NCI-H345 treated with DMSO at 0.1 percent for 48 hours (cell line): ENCODE measurements around the gene SF1.

Source experiments
- DNase-seq: peaks from one replicate; lab custom pipeline; 2025; ENCODE audit not compliant: unreplicated experiment; lab: John Stamatoyannopoulos, UW

SF1 gene

DNA sequence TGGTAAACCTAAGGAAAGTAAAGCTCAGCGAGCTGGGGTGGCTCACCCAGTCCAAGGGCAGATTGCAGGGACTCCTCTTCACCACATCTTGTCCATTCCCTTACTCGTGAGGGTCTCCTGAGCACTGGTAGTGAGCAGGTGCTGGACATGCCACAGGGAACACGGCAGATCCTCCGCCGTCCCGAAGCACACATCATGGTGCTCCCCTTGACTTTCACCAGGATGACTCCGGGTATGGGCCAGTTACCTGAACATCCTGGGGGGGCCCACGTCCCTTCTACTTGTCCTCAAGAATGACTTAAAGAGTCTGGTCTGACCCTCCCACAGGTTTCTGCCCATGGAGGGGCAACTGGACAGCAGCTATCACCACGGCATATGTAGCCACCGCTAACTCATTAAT, 8.0 kb upstream of the SF1 start:
- DNase-seq: no peak

DNA sequence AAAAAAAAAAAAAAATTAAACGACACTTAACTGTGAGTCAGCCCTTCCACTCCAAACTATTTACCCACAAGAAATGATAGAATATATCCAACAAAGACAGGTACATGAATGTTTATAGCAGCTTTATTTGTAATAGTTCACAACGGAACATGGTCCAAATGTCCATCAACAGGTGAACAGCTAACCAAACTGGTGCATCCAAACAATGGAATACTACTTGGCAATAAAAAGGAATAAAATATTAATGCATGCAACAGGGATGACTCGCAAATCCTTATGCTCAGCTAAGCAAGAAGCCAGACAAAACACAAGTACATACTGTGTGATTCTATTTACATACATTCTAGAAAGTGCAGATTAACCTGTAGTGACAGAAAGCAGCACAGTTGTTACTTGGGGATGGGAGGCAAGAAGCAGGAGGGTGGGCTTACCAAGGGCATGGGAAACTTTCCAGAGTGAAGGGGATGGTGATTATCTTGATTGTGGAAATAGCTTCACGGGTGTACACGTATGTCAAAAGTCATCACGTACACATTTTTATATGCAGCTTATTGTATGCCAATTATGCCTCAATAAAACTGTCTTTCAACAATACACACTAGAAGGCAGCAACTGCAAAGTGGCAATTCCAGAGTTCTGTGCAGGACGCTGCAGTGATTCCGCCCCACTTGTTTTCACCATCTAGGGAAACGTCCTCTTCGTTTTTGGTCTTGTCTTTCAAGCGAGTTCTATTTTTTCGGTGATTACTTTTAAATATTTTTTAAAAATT, 6.7 kb upstream of the SF1 start:
- no peak for DNase-seq

DNA sequence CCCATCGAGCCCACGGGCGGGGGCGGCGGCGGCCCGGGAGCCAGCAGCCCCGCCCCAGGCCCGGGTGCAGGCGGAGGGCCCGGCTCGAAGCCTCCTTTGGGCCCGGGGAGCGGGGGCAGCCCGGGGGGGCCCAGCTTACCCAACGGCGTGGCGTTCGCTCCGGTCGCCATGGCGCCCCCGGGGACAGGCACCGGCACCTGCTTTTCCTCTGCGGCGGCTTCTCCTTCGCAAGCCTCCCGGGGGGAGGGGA, 194 bp downstream of the SF1 start:
- no peak for DNase-seq

DNA sequence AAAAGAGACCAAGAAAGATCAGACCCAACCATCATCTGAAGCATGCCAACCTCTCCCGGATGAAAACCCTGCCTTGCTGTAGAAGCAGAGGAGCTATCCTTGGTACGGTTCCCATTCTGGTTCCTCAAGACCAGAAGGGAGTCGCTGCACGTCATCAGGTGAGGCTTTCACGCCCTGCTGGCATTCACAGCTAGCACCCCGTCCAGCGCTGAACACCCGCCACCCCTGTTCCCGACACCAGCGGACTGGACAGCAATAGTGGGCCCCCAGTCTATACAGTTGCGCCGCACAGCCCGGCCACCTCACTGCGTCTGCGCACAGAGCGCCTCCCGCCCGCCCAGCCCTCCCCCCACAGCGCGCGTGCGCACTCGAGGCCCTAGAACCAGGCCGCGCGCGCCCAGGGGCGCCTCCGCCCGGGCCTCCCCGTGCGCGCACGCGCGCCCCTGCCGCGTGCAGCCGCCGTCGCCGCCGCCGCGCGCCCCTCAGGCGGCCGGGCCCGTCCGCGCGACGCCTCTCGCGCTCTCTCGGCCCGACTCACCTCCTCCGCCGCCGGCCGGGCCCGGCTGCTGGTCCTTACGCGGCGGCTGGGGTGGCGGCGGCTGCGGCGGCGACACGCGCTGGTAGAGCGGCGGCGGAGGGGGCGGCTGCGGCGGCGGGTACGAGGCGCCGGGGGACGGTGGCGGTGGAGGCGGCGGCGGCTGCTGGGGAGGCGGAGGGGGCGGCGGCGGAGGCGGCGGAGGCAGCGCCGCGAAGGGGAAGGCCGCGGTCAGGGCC, 706 bp downstream of the SF1 start:
- peak; percentile 57 for DNase-seq

DNA sequence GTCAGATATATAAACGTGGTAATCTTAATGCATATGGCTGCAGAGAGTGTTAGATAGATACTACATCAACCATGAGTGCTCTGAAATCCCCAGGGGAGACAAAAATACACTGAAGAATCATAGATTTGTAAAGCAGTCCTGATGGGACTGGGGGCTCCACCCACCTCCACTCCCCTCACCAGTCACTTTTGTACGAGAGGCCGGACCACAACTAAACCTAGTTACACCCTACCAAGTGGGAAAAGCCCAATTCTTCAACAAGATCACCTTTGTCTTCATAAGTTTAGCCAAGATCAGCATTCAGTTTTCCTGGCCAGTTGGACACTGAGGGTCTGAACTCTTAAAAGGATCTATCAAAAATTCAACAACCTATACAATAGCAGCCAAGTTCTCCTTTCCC, 1.5 kb downstream of the SF1 start:
- no peak for DNase-seq

DNA sequence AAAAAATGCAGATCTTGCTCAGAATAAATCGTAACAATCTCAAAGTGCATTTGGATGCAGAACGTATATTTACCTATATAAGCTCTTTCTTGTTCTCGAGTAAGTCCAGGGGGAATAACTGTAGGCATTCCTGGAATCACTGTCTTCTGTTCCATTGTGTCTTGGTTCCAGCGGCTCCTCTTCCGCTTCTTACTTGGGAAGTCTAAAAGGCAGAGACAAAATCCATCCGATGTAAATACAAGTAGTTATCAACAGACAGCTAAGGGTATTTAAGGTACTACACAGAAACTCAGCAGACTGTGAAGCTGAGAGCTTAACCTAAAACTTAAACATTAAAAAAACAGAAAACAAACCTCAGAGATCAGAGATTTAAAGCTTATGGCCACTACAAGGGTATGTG, 1.9 kb downstream of the SF1 start:
- no peak for DNase-seq

DNA sequence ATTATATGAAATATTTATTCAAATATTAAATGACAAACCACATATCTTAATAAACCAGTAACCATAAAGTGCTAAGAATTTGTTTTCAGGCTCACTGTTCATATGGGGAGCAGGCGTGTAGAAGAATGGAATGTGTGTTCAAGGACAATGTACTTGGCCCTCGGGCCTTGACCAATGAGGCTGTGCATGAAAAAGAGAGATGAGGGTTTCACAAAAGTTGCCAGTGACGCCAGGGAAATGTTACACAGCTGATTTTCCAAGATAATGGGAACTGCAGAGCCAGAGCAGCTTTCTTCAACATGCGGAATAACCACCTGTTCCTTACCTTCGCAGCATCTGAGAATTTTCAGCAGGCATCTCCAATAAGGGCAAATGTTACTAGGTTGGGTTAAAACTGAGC, 4.2 kb downstream of the SF1 start:
- no peak for DNase-seq

DNA sequence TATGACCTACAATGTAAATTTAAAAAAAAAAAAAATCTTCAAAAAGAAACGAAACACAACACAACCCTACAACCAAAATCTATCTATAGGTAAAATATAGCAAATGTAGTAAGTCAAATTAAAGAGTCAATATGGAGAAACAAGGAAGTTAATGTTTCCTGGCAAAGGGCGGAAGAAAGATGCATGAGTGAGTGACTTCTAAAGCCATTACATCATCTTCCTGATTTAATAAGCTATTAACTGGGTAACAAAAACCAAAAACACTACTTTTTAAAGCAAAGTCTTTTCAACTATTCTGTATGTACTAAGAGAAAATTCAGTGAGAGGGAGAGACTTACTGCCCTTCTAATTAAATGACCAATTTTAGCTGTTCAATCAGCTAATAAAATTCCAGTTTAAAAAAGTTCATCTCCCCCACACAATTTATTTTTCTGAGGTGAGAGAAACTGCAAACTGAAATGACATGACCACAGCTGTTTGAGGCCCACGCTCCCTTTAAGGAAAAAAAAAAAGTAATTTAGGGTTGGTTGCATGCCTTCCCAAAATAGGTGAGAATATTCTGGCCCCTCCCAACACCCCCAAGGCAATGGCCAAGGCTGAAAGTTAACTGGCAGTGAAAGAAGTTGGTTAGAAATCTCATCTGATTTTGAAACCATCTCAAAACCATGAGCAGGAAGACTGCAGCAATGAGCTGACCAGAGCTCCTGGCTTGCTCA, 5.9 kb downstream of the SF1 start:
- DNase-seq: no peak

DNA sequence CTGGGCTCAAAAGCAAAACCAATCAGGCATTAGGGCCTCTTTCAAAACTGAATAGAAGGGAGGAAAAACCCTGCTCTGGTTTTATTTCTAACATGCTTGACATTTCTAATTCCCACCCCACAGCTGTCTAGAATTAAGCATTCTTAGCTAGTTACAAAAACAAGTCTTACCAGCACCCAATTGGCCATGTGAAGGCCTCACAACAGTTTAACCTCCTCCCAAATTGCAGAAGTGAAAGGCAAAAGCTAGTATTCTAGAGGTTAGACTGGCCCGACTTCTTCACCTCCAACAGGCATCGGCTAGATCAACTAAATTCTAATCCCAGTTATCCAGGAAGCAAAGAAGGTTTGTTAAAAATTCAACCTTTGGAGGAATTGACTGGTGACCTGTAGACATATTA, 6.5 kb downstream of the SF1 start:
- no peak for DNase-seq

DNA sequence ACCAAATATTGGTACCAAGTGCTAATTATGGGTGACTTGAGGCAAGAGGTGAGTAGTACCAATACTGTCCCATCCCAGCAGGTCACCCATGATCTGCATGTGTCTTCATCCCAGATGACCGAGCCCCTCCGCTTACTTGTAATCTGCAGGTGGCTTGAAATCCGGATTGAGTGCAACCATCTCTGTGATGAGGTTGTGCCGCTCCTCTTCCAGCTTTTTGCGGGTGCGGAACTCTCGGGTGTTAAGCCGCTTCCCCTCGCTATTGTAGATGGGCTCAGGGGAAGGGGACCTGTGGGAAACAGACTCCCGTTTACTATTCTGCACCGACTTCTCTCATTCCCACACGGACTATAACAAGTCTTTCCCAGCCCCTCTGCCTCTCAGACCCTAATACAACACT, 8.2 kb downstream of the SF1 start:
- DNase-seq: no peak

DNA sequence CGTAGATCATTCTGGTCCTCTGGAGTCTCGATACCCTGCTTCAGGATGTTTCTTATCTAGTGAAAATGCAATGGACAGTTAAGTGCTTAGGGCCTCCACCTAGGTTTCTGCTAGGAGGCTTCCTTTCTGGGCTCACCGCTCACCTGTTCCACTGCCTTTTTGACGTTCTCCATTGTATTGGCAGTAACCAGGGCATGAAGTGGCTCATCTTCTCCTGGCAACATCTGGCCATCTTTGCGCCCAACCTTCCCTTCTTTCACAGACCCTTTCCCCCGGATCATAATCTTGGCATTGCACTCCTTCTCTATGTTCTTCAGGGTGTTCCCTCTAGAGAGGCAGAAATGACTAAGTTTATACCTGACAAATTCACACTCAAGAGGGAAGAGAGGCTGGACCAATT, 9.1 kb downstream of the SF1 start:
- no peak for DNase-seq

DNA sequence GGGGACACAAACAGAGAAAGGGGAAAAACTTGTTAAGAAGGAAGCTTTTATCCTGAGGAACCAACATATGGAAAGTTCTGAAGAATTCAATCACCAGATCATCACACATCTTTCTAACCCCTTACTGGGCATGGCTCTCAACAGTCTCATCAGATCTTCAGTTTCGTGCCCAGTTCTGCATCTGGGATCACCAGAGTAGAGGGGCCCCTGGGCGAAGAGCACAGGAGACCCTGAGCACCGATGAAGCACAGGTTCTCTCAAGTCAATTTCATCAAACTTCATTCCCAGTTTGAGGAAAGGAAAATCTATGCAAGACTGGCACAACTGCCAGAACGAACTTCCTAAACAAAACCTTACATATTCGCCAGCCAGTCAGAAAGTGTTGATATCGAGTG, 10.0 kb downstream of the SF1 start:
- DNase-seq: no peak

DNA sequence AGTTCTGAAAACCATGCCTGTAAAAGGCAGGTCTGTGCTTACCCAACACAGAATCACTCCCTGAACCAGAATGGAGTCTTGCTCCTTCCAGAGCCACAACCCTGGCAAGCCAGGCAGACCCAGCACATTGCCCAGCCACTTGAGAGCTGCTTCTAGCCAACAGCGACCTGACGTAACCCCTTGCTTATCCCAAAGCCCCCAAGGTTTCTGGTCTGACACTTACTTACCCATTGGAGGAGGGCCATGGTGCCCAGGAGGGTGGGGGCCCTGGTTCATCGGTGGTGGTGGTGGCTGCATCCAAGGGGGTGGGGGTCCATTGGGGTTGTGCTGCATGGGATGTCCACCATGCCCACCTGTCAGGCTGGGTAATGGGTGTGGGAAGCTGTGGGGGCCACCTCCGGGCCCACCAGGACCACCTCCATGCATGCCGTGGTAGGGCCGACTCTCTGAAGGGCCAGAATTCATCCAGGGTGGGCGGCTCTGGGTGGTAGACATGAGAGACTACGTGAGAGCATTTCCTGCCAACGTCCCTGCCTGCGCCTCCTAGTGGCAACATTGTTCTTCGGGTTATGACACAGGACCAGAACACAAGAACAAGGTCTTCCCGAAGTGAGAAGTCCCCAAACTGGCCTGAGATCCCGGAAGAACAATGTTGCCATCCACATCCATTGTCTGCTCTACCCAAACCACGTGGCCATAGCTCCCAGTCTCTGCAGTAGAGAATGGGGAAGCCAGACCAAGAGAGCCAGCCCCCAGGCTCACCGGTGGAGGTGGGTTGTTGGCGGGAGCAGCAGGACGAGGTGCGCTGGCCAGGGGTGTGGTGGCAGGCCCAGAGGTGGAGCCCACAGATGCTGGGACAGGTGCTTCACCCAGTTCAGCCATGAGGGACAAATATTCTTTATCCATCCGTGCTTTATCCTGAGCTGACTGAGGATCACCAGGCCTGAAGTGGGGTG, 10.7 kb downstream of the SF1 start:
- DNase-seq: no peak

DNA sequence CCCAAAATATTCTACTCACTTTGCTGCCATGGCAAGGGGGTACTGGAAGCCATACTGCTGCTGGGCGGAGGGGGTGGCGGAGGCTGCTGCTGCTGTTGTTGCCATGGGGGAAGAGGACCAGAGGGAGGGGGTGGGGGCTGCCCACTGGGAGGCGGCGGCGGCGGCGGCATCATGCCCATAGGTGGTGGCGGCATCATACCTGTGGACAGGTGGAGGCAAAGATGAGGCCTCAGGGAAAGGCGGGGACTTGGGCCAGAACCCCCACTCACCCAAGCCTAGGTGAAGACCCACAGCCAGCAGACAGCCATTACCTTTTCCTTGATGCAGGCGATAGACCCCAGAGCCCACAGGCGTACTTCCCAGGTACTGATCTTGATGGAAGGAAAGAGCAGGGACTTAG, 11.5 kb downstream of the SF1 start:
- DNase-seq: no peak

DNA sequence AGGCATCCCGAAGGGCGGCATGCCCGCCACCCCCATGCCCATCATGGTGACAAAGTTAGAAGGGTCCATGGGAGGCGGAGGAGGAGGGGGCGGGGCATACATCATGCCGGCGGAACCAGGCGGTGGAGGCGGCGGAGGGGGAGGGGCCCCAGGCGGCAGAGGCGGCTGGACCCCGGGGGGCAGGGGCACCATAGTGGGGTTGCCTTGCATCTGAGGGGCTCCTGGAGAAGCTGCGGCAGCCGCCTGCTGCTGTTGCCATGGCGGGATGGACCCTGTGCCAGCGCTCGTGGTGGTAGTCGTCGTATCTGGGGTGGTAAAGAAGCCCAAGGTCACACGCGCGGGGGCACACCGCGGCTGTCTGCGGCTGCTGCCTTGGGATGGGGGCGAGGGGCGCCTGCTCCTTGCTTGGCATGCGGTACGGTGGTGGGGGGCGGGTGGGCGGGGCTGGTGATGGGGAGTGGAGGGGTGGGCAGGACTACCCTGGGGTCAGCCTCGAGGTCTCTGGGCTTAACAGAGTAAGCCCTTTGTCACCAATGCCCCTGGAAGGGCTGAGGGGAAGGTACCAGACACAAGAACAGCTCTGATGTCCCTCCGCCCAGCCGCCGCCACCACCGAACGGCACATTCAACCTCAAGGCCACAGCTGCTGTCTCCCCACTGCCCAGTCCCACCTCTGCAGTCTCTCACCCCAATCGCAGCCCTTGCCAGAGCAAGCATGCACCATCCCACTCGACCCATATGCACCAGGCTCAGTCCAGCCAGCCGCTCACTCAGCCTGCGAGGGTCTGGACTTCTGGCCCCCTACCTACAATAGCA, 12.3 kb downstream of the SF1 start:
- no peak for DNase-seq

DNA sequence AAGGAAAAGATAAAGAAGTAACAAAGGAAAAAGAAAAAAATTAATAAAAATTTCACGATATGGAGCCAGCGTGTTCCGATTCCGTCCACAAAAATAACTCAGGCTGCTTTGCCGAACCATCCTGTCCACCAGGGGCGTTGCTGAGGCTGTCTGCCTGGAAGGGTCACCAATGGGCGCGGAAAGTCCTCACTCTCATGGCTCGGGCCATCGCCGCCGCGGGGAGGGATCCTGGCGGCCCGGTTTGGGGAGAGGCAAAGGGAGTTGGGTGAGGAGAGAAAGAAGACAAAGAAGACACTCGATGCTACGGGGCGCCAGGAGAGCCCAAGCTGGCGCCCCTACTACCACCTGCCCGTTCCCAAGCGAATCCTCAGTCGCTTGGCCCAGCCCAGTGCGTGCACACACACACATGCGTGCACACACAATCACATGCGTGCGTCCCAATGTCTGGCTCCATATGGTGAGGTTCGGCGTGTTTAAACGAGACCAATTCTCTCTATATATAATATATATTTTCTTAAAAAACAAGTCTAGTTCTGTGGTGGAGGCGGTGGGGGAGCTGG, 13.0 kb downstream of the SF1 start:
- DNase-seq: no peak

DNA sequence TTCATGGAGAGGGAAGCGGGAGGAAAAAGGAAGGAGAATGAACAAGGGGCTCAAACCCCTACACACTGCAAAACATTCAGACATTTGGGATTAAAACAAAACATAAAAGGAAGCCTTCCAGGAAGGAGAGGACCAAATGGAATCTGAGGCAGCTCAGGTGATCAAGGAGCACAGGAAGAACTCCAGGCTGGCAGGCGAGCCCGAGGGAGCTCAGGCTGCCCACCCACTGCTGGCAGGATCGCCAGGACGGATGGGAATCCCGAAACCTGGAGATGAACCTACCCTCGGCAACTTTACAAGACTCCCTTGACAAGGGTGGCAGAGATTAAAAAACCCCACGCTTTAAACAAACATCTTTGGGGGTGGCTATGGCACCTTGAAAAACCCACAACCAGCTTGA, 13.6 kb downstream of the SF1 start:
- DNase-seq: no peak

DNA sequence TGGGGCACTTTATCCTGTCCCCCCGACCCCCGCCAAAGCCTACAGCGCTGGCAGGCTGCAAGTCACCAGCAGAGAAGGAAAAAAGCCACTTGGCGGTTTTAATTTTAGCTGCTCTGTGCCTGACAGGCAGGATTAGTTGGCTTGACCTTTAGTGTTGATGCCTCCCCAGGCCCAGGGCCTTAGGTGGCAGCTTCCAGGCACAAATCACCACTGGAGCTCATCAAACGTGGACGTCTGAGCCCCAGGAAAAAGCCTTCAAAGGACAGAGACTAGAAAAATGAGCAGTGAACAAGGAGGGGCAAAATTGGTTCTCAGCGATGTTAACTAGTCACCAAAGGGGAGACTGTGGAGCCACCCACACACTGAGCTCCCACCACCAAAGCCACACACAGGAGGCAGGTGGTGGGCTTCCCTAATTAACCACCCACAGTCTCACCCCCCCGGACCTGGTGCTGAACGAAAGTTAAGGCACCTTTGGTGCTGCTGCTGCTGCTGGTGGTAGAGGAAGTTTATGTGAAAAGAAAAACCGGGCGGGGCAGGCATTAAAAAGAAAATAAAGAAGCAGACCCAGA, 14.2 kb downstream of the SF1 start:
- DNase-seq: no peak

DNA sequence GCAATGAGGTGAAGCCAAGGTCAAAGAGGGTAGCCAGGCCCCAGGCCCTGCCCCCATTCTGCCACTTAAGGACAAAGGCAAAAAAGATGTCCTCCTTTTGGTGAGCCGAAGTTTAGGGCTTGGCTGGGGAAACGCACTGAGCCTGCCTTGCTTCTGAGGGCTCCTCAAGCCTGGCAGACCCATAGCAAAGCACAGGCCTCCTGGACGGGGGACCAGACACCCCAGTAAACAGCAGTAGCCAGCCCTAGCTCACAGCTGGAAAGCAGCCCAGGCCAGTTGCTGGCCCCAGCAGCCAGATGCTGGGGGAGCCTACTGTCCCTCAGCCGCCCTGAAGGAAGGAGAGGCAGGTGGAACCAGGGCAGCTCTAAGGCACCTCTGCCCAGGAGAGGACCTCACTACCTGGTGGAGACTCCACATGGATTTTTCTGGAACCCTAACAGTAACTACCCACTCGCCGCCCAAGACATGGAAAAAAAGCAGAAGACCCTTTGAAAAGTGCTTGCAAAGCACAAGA, 14.8 kb downstream of the SF1 start:
- no peak for DNase-seq
